Measurements from ENCODE around the gene RPP14.
"Not testable (repeated sequence)": the region's sequence is repeated elsewhere in the genome, so short reads cannot be mapped to it uniquely, and the experiment has no call there.

Gene RPP14

DNA sequence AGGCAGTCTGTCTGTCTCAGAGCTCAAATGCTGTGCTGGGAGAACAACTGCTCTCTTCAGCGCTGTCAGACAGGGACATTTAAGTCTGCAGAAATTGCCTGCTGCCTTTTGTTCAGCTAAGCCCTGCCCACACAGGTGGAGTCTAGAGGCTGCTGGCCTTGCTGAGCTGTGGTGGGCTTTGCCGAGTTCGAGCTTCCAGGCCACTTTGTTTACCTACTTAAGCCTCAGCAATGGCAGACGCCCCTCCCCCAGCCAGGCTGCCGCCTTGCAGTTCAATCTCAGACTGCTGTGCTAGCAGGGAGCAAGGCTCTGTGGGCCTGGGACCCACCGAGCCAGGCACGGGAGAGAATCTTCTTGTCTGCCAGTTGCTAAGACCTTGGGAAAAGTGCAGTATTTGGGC is 25.0 kb upstream of the RPP14 start:
- in situ Hi-C loops (cut with MboI; ENCODE audit: low sequenced_read_pairs, unreplicated experiment), result no loop called here
- TF ChIP-seq, protein P1, sequence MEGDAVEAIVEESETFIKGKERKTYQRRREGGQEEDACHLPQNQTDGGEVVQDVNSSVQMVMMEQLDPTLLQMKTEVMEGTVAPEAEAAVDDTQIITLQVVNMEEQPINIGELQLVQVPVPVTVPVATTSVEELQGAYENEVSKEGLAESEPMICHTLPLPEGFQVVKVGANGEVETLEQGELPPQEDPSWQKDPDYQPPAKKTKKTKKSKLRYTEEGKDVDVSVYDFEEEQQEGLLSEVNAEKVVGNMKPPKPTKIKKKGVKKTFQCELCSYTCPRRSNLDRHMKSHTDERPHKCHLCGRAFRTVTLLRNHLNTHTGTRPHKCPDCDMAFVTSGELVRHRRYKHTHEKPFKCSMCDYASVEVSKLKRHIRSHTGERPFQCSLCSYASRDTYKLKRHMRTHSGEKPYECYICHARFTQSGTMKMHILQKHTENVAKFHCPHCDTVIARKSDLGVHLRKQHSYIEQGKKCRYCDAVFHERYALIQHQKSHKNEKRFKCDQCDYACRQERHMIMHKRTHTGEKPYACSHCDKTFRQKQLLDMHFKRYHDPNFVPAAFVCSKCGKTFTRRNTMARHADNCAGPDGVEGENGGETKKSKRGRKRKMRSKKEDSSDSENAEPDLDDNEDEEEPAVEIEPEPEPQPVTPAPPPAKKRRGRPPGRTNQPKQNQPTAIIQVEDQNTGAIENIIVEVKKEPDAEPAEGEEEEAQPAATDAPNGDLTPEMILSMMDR (IDR thresholded peaks at IDR 0.05; ENCODE audit: borderline replicate concordance, control extremely low read depth, extremely low read depth, insufficient read depth, missing control alignments), result no peak
- DNase-seq (ENCODE audit: low spot score), result no peak

DNA sequence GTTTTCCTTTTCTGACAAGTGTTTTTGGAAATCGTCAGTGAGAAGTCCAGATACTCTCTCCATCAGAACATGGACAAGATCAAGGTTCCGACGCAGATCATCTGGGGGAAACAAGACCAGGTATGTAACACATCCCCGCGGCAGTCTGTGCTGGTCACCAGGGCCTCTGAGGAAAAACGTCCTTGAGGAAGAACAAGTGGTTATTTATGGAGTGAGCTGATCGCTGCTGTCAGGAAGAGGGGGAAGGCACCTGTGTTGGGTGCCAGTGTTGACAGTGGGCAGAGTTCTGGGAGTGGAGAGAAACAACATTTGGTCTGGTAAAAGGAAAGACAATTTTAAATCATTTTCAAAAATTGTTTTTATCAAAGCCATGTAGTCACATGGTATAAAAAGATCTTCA is 20.7 kb upstream of the RPP14 start:
- in situ Hi-C loops (cut with MboI; ENCODE audit: low sequenced_read_pairs, unreplicated experiment), result no loop called here
- no peak for DNase-seq (ENCODE audit: low spot score)
- TF ChIP-seq, protein P1 (IDR thresholded peaks at IDR 0.05; ENCODE audit: borderline replicate concordance, control extremely low read depth, extremely low read depth, insufficient read depth, missing control alignments), result no peak

DNA sequence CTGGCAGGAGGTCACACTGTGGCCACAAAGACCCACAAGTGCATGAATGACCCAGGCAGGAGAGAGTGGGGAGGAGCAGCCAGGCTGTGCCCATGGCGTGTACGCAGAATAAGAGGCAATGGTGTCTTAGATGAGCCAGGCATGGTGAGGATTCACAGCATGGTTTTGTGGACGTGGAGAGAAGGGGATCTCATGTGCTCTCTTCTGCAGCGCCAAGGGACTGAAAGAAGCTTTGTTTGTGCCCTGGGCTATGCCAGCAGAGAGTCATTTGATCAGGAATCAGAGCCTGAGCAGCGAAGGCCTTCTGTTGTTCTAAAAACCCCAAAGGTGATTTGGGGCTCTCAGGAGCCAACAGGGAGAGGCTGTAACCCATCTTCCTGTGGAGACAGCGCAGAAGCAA is 18.7 kb upstream of the RPP14 start:
- TF ChIP-seq, protein P1 (IDR thresholded peaks at IDR 0.05; ENCODE audit: borderline replicate concordance, control extremely low read depth, extremely low read depth, insufficient read depth, missing control alignments), result no peak
- in situ Hi-C loops (cut with MboI; ENCODE audit: low sequenced_read_pairs, unreplicated experiment), result no loop called here
- no peak for DNase-seq (ENCODE audit: low spot score)

DNA sequence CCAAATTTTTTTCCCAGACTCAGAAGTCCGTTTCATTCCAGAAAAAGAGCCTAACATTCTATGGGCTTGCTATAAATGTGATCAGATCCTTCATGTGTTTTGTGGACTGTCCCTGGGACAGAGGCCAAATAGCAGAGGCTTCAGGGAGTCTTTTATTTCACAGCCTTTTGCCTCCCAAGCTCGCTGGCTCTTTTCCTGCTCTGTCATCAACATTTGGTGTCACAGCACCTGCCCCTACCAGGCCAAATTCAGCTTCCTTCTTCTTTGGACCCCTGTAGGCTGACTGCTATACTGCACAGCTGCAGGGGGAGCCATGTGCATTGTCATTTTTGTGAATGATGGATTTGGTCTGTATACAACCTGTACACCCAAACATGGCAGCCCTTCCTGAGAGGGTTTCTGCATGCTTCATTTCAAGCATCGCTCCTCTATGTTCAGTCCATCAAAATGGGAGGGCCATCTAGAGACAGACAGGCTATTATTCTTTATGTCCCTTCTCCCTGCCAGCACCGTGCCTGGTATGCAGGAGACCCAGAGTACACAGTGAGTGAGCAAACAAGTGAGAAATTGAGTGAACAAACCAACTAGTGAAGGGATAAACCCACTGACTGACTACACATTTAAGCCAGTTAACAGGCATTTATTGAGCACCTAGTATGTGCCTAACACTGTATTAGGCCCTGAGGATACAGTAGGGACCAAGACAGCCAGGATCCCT is 17.9 kb upstream of the RPP14 start:
- in situ Hi-C loops (cut with MboI; ENCODE audit: low sequenced_read_pairs, unreplicated experiment), result no loop called here
- DNase-seq (ENCODE audit: low spot score), result no peak
- TF ChIP-seq, protein P1 (IDR thresholded peaks at IDR 0.05; ENCODE audit: borderline replicate concordance, control extremely low read depth, extremely low read depth, insufficient read depth, missing control alignments), result no peak

DNA sequence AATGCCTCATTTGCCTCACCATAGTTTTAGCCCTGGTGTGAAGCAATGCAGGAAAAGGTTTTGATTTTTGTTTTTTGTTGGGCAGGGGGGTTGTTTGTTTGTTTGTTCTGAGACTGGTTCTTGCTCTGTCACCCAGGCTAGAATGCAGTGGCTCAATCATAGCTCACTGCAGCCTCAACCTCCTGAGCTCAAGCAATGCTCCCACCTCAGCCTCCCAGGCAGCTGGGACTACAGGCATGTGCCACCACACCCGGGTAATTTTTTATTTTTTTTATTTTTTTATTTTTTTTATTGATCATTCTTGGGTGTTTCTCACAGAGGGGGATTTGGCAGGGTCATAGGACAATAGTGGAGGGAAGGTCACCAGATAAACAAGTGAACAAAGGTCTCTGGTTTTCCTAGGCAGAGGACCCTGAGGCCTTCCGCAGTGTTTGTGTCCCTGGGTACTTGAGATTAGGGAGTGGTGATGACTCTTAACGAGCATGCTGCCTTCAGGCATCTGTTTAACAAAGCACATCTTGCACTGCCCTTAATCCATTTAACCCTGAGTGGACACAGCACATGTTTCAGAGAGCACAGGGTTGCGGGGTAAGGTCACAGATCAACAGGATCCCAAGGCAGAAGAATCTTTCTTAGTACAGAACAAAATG is 17.0 kb upstream of the RPP14 start:
- DNase-seq (ENCODE audit: low spot score); in situ Hi-C loops (cut with MboI; ENCODE audit: low sequenced_read_pairs, unreplicated experiment): not testable (repeated sequence)

DNA sequence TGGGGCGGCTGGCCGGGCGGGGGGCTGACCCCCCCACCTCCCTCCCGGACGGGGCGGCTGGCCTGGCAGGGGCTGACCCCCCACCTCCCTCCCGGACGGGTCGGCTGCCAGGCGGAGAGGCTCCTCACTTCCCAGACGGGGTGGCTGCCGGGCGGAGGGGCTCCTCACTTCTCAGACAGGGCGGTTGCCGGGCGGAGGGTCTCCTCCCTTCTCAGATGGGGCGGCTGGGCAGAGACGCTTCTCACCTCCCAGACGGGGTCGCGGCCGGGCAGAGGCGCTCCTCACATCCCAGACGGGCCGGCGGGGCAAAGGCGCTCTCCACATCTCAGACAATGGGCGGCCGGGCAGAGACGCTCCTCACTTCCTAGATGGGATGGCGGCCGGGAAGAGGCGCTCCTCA is 15.6 kb upstream of the RPP14 start:
- DNase-seq (ENCODE audit: low spot score); in situ Hi-C loops (cut with MboI; ENCODE audit: low sequenced_read_pairs, unreplicated experiment): not testable (repeated sequence)

DNA sequence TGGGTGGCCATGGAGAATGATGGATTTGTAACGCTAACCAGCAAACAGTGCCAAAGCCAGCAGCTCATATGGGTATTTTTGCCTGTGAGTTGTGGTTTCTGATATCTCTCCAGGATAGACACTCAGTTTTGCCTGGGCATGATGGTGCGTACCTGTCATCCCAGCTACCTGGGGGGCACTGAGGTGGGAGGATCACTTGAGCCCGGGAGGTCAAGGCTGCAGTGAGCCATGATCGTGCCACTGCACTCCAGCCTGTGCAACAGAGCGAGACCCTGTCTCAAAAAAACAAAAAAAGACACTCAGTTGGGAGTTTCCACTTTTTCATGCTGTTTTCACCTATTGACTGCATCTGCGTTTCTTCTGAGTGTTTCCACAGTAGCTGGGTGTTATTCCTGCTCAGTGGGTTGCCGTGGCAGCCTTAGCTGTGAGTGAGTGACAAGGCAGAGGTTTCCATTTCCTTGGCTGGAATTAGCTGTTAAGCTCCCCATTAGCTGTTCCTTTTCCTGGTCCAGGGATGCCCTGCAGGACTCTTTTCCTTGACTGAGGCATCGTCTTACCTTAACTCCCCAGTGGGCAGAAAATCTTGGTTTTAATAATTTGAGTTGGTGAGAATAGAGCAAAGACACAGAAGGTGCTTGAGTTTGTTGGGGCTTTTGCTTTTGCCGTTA is 14.2 kb upstream of the RPP14 start:
- DNase-seq (ENCODE audit: low spot score), result no peak
- TF ChIP-seq, protein P1 (IDR thresholded peaks at IDR 0.05; ENCODE audit: borderline replicate concordance, control extremely low read depth, extremely low read depth, insufficient read depth, missing control alignments), result no peak
- in situ Hi-C loops (cut with MboI; ENCODE audit: low sequenced_read_pairs, unreplicated experiment), result no loop called here

Data from GM13976 (cell line).